HL-60 (cell line): ENCODE data around the gene GOSR2.

Experiments
- DNase-seq, 2 experiments: peaks; one replicate each; pipeline ENCODE4 v3.0.0-alpha.2; 2010 to 2020; ENCODE audit warnings: low read depth in 1 of 2, low spot score in 1 of 2
- H3K27ac ChIP-seq: fragments of 250-450 bp; sonication (Bioruptor Pico); replicated peaks from 2 replicates; pipeline ENCODE4 v1.5.1; 2020; ENCODE audit warnings: mild to moderate bottlenecking, moderate library complexity
- H3K27me3 ChIP-seq: fragments of 250-450 bp; sonication (Bioruptor Pico); 2 replicates; pipeline ENCODE4 v1.5.1; 2021; ENCODE audit warnings: mild to moderate bottlenecking, moderate library complexity; ENCODE audit not compliant: insufficient read depth, poor library complexity, severe bottlenecking
- H3K4me3 ChIP-seq: replicated peaks from 2 replicates; pipeline ENCODE4 v1.5.1; 2011; ENCODE audit warnings: mild to moderate bottlenecking, control low read depth, low read length; ENCODE audit not compliant: insufficient read depth
- CTCF ChIP-seq: IDR thresholded peaks from one replicate; pipeline ENCODE4 v1.5.1; 2011; ENCODE audit warnings: low read length, control low read depth, inconsistent platforms; ENCODE audit not compliant: insufficient read depth
- GABPA ChIP-seq: IDR thresholded peaks from 2 replicates; pipeline ENCODE4 v1.6.1; 2012; ENCODE audit warnings: low read depth
- POLR2AphosphoS5 ChIP-seq: IDR thresholded peaks from 2 replicates; pipeline ENCODE4 v1.6.1; 2012; ENCODE audit warnings: low read depth
- REST ChIP-seq: IDR thresholded peaks from 2 replicates; pipeline ENCODE4 v1.6.1; 2012; ENCODE audit warnings: low read depth; ENCODE audit not compliant: insufficient replicate concordance
- SPI1 ChIP-seq: IDR thresholded peaks from 2 replicates; pipeline ENCODE4 v1.6.1; 2012; ENCODE audit warnings: low read depth, mild to moderate bottlenecking, borderline replicate concordance

GOSR2 gene

GRCh38 chr17:46929413-46929812 is 6.5 kb downstream of the GOSR2 start:
- DNase-seq, result no peak
- H3K27ac ChIP-seq, result no peak overlapping the region
- TF ChIP-seq SPI1 (no peak), GABPA (no peak), POLR2AphosphoS5 (no peak), REST (no peak), CTCF (no peak)
- no peak overlapping the region for H3K4me3 ChIP-seq
- H3K27me3 ChIP-seq, result no peaks in the 10 kb centered on the region

- H3K27ac ChIP-seq, result no peak overlapping the region
- no peak for DNase-seq
- TF ChIP-seq GABPA, result no peak
- TF ChIP-seq CTCF, result no peak
- no peak for TF ChIP-seq POLR2AphosphoS5
- TF ChIP-seq REST, result no peak
- no peak for TF ChIP-seq SPI1
Observed at GRCh38 chr17:46930051-46930450, 7.1 kb downstream of the GOSR2 start.

GRCh38 chr17:46931596-46931995 is 8.6 kb downstream of the GOSR2 start:
- TF ChIP-seq SPI1, result no peak
- TF ChIP-seq GABPA, result no peak
- no peak for TF ChIP-seq CTCF
- TF ChIP-seq POLR2AphosphoS5, result no peak
- no peak for TF ChIP-seq REST
- Histone ChIP-seq H3K4me3 (no peak overlapping the region), H3K27ac (no peak overlapping the region), H3K27me3 (no peaks in the 10 kb centered on the region)
- no peak for DNase-seq

More at GRCh38 chr17:46930051-46930450, 7.1 kb downstream of the GOSR2 start:
- no peak overlapping the region for H3K4me3 ChIP-seq
- no peaks in the 10 kb centered on the region for H3K27me3 ChIP-seq
